Transverse colon (tissue), 4 donors: ENCODE results near the gene SLC7A14.

Experiments used
- CTCF ChIP-seq, 5 experiments: fragments of 200-600 bp in 3 of 5; fragments of 450-650 bp in 2 of 5; sonication (generic) in 3 of 5; IDR thresholded peaks; 1 replicate in 2 of 5; 2 replicates in 3 of 5; pipeline ENCODE4 v1.5.1; 2016 to 2017; ENCODE audit warnings: antibody characterized with exemption in 5 of 5, inconsistent platforms in 3 of 5, mild to moderate bottlenecking in 2 of 5, moderate library complexity in 1 of 5
- EP300 ChIP-seq: sonication (generic); formaldehyde crosslinking; IDR thresholded peaks from one replicate; pipeline ENCODE4 v1.6.1; 2017; ENCODE audit warnings: antibody characterized with exemption, low read depth
- POLR2A ChIP-seq: fragments of 450-650 bp; IDR thresholded peaks from one replicate; pipeline ENCODE4 v1.6.1; 2016; ENCODE audit warnings: antibody characterized with exemption, mild to moderate bottlenecking, moderate library complexity
- POLR2AphosphoS5 ChIP-seq, 3 donors: sonication (generic); formaldehyde crosslinking; IDR thresholded peaks; one replicate each; pipeline ENCODE4 v1.6.1; 2016; ENCODE audit warnings: antibody characterized with exemption in 3 of 3

GRCh38 chr3:170539897-170540296 is 46.0 kb downstream of the SLC7A14 start:
- TF ChIP-seq CTCF (IDR thresholded peaks at IDR 0.05) (no peak), POLR2A (no peak), EP300 (no peak), POLR2AphosphoS5 (IDR thresholded peaks at IDR 0.05) (no peak)
